Astrocyte (in vitro differentiated cells and primary cell): ENCODE measurements around the gene MYO1E. TPM values are rescaled to one million over a fixed set of nuclear protein-coding genes. Genes with fewer than 3 reads are reported as not detected.

Experiments used
- DNase-seq: peaks from one replicate; pipeline ENCODE4 v3.0.0-alpha.2; 2010; ENCODE audit warnings: low read depth
- FAIRE-seq: peaks from 2 replicates; lab custom pipeline; 2011; peaks lifted over from hg19 to GRCh38; lab: Jason Lieb, UNC
- H2AFZ ChIP-seq: 2 replicates; pipeline ENCODE4 v1.6.0; 2012; ENCODE audit warnings: low read depth, low read length, inconsistent platforms
- H3K27ac ChIP-seq: 2 replicates; pipeline ENCODE4 v1.5.1; 2011; ENCODE audit warnings: low read depth, low read length, inconsistent platforms
- H3K27me3 ChIP-seq: 2 replicates; pipeline ENCODE4 v1.6.0; 2011; ENCODE audit warnings: low read length, inconsistent platforms; ENCODE audit not compliant: insufficient read depth
- H3K36me3 ChIP-seq: 2 replicates; pipeline ENCODE4 v1.5.1; 2011; ENCODE audit warnings: low read length, inconsistent platforms; ENCODE audit not compliant: insufficient read depth
- H3K4me1 ChIP-seq: 2 replicates; pipeline ENCODE4 v1.5.1; 2011; ENCODE audit warnings: low read length, inconsistent platforms; ENCODE audit not compliant: insufficient read depth
- H3K4me2 ChIP-seq: 2 replicates; pipeline ENCODE4 v1.6.0; 2012; ENCODE audit warnings: low read length, inconsistent platforms
- H3K4me3 ChIP-seq: 2 replicates; pipeline ENCODE4 v1.5.1; 2011; ENCODE audit warnings: low read depth, mild to moderate bottlenecking, low read length, inconsistent platforms; ENCODE audit not compliant: insufficient read depth
- H3K79me2 ChIP-seq: 2 replicates; pipeline ENCODE4 v1.6.0; 2012; ENCODE audit warnings: mild to moderate bottlenecking, low read length, inconsistent platforms; ENCODE audit not compliant: insufficient read depth
- H3K9ac ChIP-seq: 2 replicates; pipeline ENCODE4 v1.6.0; 2012; ENCODE audit warnings: mild to moderate bottlenecking, low read length, inconsistent platforms
- H3K9me3 ChIP-seq: 2 replicates; pipeline ENCODE4 v1.5.1; 2012; ENCODE audit warnings: low read depth, mild to moderate bottlenecking, low read length, inconsistent platforms; ENCODE audit not compliant: insufficient read depth
- H4K20me1 ChIP-seq: 2 replicates; pipeline ENCODE4 v1.6.0; 2012; ENCODE audit warnings: low read length, inconsistent platforms; ENCODE audit not compliant: insufficient read depth
- H3K27ac Mint-ChIP-seq: one replicate; pipeline ENCODE4 v1.8.0; 2021; ENCODE audit warnings: mild to moderate bottlenecking, mixed read lengths; ENCODE audit not compliant: unreplicated experiment
- H3K27me3 Mint-ChIP-seq: one replicate; pipeline ENCODE4 v1.8.0; 2021; ENCODE audit warnings: low read depth, mixed read lengths; ENCODE audit not compliant: unreplicated experiment
- H3K36me3 Mint-ChIP-seq: one replicate; pipeline ENCODE4 v1.8.0; 2021; ENCODE audit warnings: low read depth, mixed read lengths; ENCODE audit not compliant: unreplicated experiment
- H3K4me1 Mint-ChIP-seq: one replicate; pipeline ENCODE4 v1.8.0; 2021; ENCODE audit warnings: low read depth, mixed read lengths; ENCODE audit not compliant: unreplicated experiment
- H3K4me3 Mint-ChIP-seq: one replicate; pipeline ENCODE4 v1.8.0; 2021; ENCODE audit warnings: mild to moderate bottlenecking, moderate library complexity, mixed read lengths; ENCODE audit not compliant: unreplicated experiment
- H3K9me3 Mint-ChIP-seq: one replicate; pipeline ENCODE4 v1.8.0; 2021; ENCODE audit warnings: mild to moderate bottlenecking, mixed read lengths; ENCODE audit not compliant: unreplicated experiment
- EZH2 ChIP-seq: IDR thresholded peaks from 2 replicates; pipeline ENCODE4 v1.6.1; 2012; ENCODE audit warnings: mild to moderate bottlenecking, low read length, inconsistent platforms; ENCODE audit not compliant: insufficient read depth
- total RNA-seq: library from RNA; stranded (reverse); gene quantifications from 2 replicates; pipeline ENCODE4 v1.2.1, GENCODE V29; 2021
- TF ChIP-seq, protein P1 (sequence below): IDR thresholded peaks from 2 replicates; pipeline ENCODE4 v1.5.1; 2011; ENCODE audit warnings: low read depth, mild to moderate bottlenecking, inconsistent platforms, low read length, moderate library complexity; ENCODE audit not compliant: insufficient read depth

Gene MYO1E
- total RNA-seq, 1 donor from 2014 or later = 227 TPM

DNA sequence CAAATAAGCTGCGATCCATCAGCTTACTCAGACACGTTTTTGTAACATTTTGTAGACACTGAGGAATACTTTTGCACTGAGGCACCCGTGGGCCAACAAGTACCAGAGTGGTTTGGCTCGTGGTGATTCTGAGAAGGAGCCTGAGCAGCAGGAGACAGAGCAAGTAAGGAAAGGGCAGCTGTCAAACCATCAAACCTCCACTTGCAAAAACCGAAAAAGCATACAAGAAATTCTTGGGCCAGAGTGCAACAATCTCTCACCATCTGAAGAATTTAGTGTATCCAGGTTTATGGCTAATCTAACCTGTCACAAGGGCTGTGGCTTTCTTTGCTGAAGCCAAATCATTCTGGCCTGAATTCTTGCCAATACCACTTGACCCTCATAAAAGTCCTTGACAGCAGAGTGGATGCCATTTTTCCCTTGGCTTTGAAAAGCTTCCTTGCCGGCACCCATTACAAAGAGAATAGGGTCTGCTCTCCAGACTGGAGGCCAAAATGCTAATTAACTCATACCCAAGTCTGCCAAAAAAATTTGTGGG, 56.7 kb downstream of the MYO1E start:
- FAIRE-seq = no peak
- no peak overlapping the region for H3K4me3 Mint-ChIP-seq
- peaks cover 28% of the 10 kb centered on the region for H3K4me1 Mint-ChIP-seq
- no peak overlapping the region for H2AFZ ChIP-seq
- no peaks in the 10 kb centered on the region for H3K27me3 ChIP-seq
- no peaks in the 10 kb centered on the region for H3K9me3 Mint-ChIP-seq
- peak overlapping the region; percentile 29 for H3K4me2 ChIP-seq
- peaks cover 13% of the 10 kb centered on the region for H3K36me3 Mint-ChIP-seq
- H3K9ac ChIP-seq = no peak overlapping the region
- H3K4me1 ChIP-seq = peaks cover 33% of the 10 kb centered on the region
- H3K27ac Mint-ChIP-seq = no peak overlapping the region
- H3K27ac ChIP-seq = no peak overlapping the region
- peak; percentile 96 for DNase-seq
- no peak overlapping the region for H3K4me3 ChIP-seq
- peaks cover 91% of the 10 kb centered on the region for H4K20me1 ChIP-seq
- no peaks in the 10 kb centered on the region for H3K9me3 ChIP-seq
- no peak for TF ChIP-seq EZH2
- TF ChIP-seq, protein P1, sequence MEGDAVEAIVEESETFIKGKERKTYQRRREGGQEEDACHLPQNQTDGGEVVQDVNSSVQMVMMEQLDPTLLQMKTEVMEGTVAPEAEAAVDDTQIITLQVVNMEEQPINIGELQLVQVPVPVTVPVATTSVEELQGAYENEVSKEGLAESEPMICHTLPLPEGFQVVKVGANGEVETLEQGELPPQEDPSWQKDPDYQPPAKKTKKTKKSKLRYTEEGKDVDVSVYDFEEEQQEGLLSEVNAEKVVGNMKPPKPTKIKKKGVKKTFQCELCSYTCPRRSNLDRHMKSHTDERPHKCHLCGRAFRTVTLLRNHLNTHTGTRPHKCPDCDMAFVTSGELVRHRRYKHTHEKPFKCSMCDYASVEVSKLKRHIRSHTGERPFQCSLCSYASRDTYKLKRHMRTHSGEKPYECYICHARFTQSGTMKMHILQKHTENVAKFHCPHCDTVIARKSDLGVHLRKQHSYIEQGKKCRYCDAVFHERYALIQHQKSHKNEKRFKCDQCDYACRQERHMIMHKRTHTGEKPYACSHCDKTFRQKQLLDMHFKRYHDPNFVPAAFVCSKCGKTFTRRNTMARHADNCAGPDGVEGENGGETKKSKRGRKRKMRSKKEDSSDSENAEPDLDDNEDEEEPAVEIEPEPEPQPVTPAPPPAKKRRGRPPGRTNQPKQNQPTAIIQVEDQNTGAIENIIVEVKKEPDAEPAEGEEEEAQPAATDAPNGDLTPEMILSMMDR = no peak
- H3K36me3 ChIP-seq = no peaks in the 10 kb centered on the region
- H3K79me2 ChIP-seq = peaks cover 96% of the 10 kb centered on the region
- H3K27me3 Mint-ChIP-seq = no peaks in the 10 kb centered on the region

DNA sequence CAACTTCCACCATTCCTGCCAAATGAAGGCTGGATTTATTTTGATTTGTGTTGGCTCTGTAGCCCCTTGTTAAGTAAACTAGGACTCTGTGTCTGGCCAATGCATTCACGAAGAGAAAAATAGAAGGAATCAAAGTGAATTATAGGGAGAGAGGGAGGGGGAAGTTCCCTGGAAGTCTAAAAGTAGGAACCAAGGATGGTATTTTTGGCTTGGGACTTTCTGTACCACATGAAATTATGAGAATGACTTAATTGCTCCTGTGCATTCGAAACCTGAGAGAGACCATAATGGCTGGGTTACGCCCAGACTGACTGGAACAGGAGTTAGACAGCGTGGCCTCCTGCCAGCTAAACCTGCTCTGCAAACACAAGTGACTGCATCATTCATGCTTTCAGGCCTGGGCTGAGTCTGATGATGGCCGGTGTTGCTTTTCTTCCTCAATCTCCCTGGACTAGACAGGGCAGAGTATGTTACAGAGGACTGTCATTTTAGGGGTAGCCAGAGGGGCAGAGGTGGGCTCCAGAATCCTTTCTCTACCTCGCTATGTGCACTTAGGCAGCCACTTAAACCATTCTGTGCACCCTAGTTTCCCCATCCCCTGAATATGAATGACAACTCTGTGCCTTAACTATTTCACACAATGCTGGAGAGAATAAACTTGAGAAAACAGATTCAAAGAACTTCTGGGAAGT, 58.9 kb downstream of the MYO1E start:
- Histone ChIP-seq H2AFZ (no peak overlapping the region), H3K9ac (no peak overlapping the region), H3K4me2 (peak overlapping the region; percentile 38), H4K20me1 (peaks cover 98% of the 10 kb centered on the region), H3K4me1 (peaks cover 33% of the 10 kb centered on the region), H3K4me3 (no peak overlapping the region), H3K36me3 (no peaks in the 10 kb centered on the region), H3K9me3 (no peaks in the 10 kb centered on the region), H3K79me2 (peaks cover 95% of the 10 kb centered on the region), H3K27me3 (no peaks in the 10 kb centered on the region), H3K27ac (no peak overlapping the region)
- no peak for TF ChIP-seq EZH2
- TF ChIP-seq, protein P1 = no peak
- no peaks in the 10 kb centered on the region for H3K27me3 Mint-ChIP-seq
- peaks cover 28% of the 10 kb centered on the region for H3K4me1 Mint-ChIP-seq
- H3K4me3 Mint-ChIP-seq = no peak overlapping the region
- DNase-seq (peak; percentile 78), FAIRE-seq (no peak)
- peaks cover 8% of the 10 kb centered on the region for H3K36me3 Mint-ChIP-seq
- H3K9me3 Mint-ChIP-seq = no peaks in the 10 kb centered on the region
- no peak overlapping the region for H3K27ac Mint-ChIP-seq

DNA sequence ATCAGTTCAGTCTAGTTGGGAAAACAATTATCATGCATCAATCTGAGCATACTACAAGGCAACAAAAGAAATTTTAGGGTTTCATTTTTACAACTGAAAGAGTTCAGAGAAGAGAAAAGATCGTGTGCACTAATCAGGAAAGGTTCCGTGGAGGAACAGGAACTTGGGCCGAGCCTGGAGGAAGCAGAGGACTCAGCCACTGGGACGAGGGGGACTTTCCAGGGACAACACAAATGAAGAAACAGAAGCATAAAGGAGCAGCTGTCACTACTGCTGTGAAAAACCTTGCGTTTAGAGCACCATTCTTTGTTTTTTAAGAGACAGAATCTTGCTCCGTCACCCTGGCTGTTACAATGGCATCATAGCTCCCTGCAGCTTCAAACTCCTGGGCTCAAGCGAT, 60.5 kb downstream of the MYO1E start:
- DNase-seq = no peak
- no peaks in the 10 kb centered on the region for H3K9me3 ChIP-seq
- peaks cover 83% of the 10 kb centered on the region for H3K79me2 ChIP-seq
- H3K4me1 Mint-ChIP-seq = peaks cover 28% of the 10 kb centered on the region
- H2AFZ ChIP-seq = no peak overlapping the region
- peaks cover 8% of the 10 kb centered on the region for H3K36me3 Mint-ChIP-seq
- H3K27ac Mint-ChIP-seq = no peak overlapping the region
- H4K20me1 ChIP-seq = peaks cover 87% of the 10 kb centered on the region
- H3K27me3 Mint-ChIP-seq = no peaks in the 10 kb centered on the region
- H3K4me3 Mint-ChIP-seq = no peak overlapping the region
- H3K4me3 ChIP-seq = no peak overlapping the region
- H3K4me2 ChIP-seq = no peak overlapping the region
- H3K4me1 ChIP-seq = peaks cover 33% of the 10 kb centered on the region
- H3K27ac ChIP-seq = no peak overlapping the region
- H3K9me3 Mint-ChIP-seq = no peaks in the 10 kb centered on the region
- TF ChIP-seq, protein P1 = no peak
- no peak for TF ChIP-seq EZH2
- H3K36me3 ChIP-seq = no peaks in the 10 kb centered on the region
- H3K9ac ChIP-seq = no peak overlapping the region
- no peak for FAIRE-seq
- no peaks in the 10 kb centered on the region for H3K27me3 ChIP-seq
